H1 (cell line): Measurements from ENCODE around the gene COX10. TPM values are rescaled to one million over a fixed set of nuclear protein-coding genes. Genes with fewer than 3 reads are reported as not detected.

Source experiments
- SP4 ChIP-seq: IDR thresholded peaks from 2 replicates; pipeline ENCODE4 v1.6.1; 2012; ENCODE audit warnings: low read length, inconsistent platforms
- polyA plus RNA-seq, 7 experiments: library from polyadenylated mRNA; depleted of rRNA in 3 of 7; stranded (reverse) in 5 of 7; unstranded in 2 of 7; fragments of >200 nt in 5 of 7; fragments of 200-250 nt in 2 of 7; gene quantifications; 1 replicate in 5 of 7; 2 replicates in 1 of 7; 4 replicates in 1 of 7; pipeline versions ENCODE4 v1.2.1 to v1.2.3, GENCODE V29; 2011 to 2013; ENCODE audit warnings: missing spikeins in 2 of 7, mixed read lengths in 2 of 7
- total RNA-seq: library from RNA; stranded (reverse); fragmentation: NEBNext Ultra II Directional; extraction: Animal tissue kit (Norgen Biotek cat#: 25700); gene quantifications from 2 replicates; pipeline ENCODE4 v1.2.1, GENCODE V29; 2021

The COX10 gene
- total and polyA plus RNA-seq, 2 of the 8 experiments (the other 6 are each of a cell fraction or from before 2014, with no cell fraction given) = 18.0 to 23.0 TPM

GRCh38 chr17:14143688-14144087 lies 74.4 kb downstream of the COX10 start (continued):
- TF ChIP-seq SP4 = no peak
